GM18861 (cell line): ENCODE measurements around the gene CATSPER1.
"Not testable (repeated sequence)": the region's sequence is repeated elsewhere in the genome, so short reads cannot be mapped to it uniquely, and the experiment has no call there.

Experiments
- ATAC-seq: cut with Tn5 transposase; IDR thresholded peaks from one replicate; pipeline ENCODE4 v1.9.1; 2021; ENCODE audit not compliant: unreplicated experiment

CATSPER1 gene

GRCh38 chr11:66051766-66052663 lies 25.7 kb upstream of the CATSPER1 start, which contains the start of gene SF3B2:
TSS of gene SF3B2 (plus strand) at chr11:66052364. CDS start at chr11:66052385, 21 bp downstream.
- peak; percentile 91 for ATAC-seq

GRCh38 chr11:66051371-66051765 lies 25.1 kb upstream of the CATSPER1 start:
- ATAC-seq: no peak

GRCh38 chr11:66050581-66051231 lies 24.4 kb upstream of the CATSPER1 start:
- ATAC-seq: no peak

- no peak for ATAC-seq
These were observed 22.5 kb upstream of the CATSPER1 start, which contains the start of gene GAL3ST3 for GRCh38 chr11:66048547-66049323. TSS of gene GAL3ST3 (minus strand) at chr11:66049161. CDS start at chr11:66045415, 3,746 bp downstream.

GRCh38 chr11:66047541-66048365 lies 21.5 kb upstream of the CATSPER1 start:
- no peak for ATAC-seq

- ATAC-seq: no peak
These were observed 20.6 kb upstream of the CATSPER1 start for GRCh38 chr11:66046901-66047300.

- ATAC-seq: peak; percentile 45
These were observed 18.9 kb upstream of the CATSPER1 start for GRCh38 chr11:66045177-66045639.

- no peak for ATAC-seq
These were observed 18.5 kb upstream of the CATSPER1 start for GRCh38 chr11:66044757-66045156.

- ATAC-seq: no peak
These were observed 17.0 kb upstream of the CATSPER1 start for GRCh38 chr11:66042996-66043906.

GRCh38 chr11:66042227-66042995 lies 16.1 kb upstream of the CATSPER1 start:
- no peak for ATAC-seq

GRCh38 chr11:66039765-66040164 lies 13.5 kb upstream of the CATSPER1 start:
- no peak for ATAC-seq

- no peak for ATAC-seq
These were observed 11.0 kb upstream of the CATSPER1 start for GRCh38 chr11:66037327-66037726.

- ATAC-seq: no peak
These were observed 10.0 kb upstream of the CATSPER1 start for GRCh38 chr11:66036334-66036710.

GRCh38 chr11:66035653-66036333 lies 9.5 kb upstream of the CATSPER1 start:
- ATAC-seq: no peak

GRCh38 chr11:66032957-66033735 lies 6.9 kb upstream of the CATSPER1 start:
- no peak for ATAC-seq

- ATAC-seq: not testable (repeated sequence)
These were observed 3.2 kb downstream of the CATSPER1 start for GRCh38 chr11:66023186-66023440.

- ATAC-seq: no peak
These were observed 3.7 kb downstream of the CATSPER1 start for GRCh38 chr11:66022401-66023185.
